B cell (primary cell): Measurements from ENCODE around the gene BLOC1S5. TPM values are rescaled to one million over a fixed set of nuclear protein-coding genes. Genes with fewer than 3 reads are reported as not detected.
"Not testable (repeated sequence)": the region's sequence is repeated elsewhere in the genome, so short reads cannot be mapped to it uniquely, and the experiment has no call there.

ENCODE experiments used
- ATAC-seq: fragments of 200-7000 bp; cut with Tn5 transposase; one replicate; pipeline ENCODE4 v1.10.0; 2021; ENCODE audit warnings: low read depth, mild to moderate bottlenecking, moderate number of reproducible peaks, moderate library complexity
- CTCF ChIA-PET: fragments of 350-600 bp; sonication (Branson Sonifier 250); formaldehyde crosslinking; loops from one replicate; lab custom pipeline; 2021; ENCODE audit warnings: antibody characterized with exemption, inconsistent platforms; lab: Charles Lee
- POLR2A ChIA-PET: fragments of 350-600 bp; sonication (Branson Sonifier 250); formaldehyde crosslinking; loops from one replicate; lab custom pipeline; 2021; ENCODE audit warnings: antibody characterized with exemption; lab: Charles Lee
- DNase-seq: peaks from one replicate; pipeline ENCODE4 v3.0.0; 2013
- H2AFZ ChIP-seq: 2 replicates; pipeline ENCODE4 v1.6.1; 2012; ENCODE audit warnings: mild to moderate bottlenecking, low read depth, low read length; ENCODE audit not compliant: insufficient read depth, poor library complexity, severe bottlenecking
- H3K27ac ChIP-seq, 2 donors: 1 replicate in 1 of 2; 2 replicates in 1 of 2; pipeline ENCODE4 v1.5.1; 2012 to 2013; ENCODE audit warnings: low read length in 2 of 2, mild to moderate bottlenecking in 2 of 2, moderate library complexity in 1 of 2
- H3K27me3 ChIP-seq, 4 experiments: fragments of 200-600 bp in 1 of 4; sonication (generic) in 1 of 4; replicated peaks in 1 of 4; 1 replicate in 2 of 4; 2 replicates in 2 of 4; pipeline versions ENCODE4 v1.6.1 to v1.7.0; 2013 to 2016; ENCODE audit warnings: low read length in 3 of 4, mild to moderate bottlenecking in 2 of 4, mixed read lengths in 1 of 4, moderate library complexity in 1 of 4; ENCODE audit not compliant: insufficient read depth in 4 of 4, control insufficient read depth in 3 of 4; ENCODE audit errors: control extremely low read depth in 1 of 4
- H3K36me3 ChIP-seq, 2 experiments: replicated peaks in 1 of 2; 1 replicate in 1 of 2; 2 replicates in 1 of 2; pipeline versions ENCODE4 v1.6.1 to v1.7.1; 2013; ENCODE audit warnings: low read length in 1 of 2; ENCODE audit not compliant: insufficient read depth in 2 of 2, control insufficient read depth in 1 of 2; ENCODE audit errors: control extremely low read depth in 1 of 2, extremely low read depth in 1 of 2
- H3K4me1 ChIP-seq, 2 donors: fragments of 200-600 bp in 1 of 2; sonication (generic) in 1 of 2; 1 replicate in 1 of 2; 2 replicates in 1 of 2; pipeline versions ENCODE4 v1.5.1 to v1.6.1; 2013 to 2017; ENCODE audit warnings: low read length in 2 of 2; ENCODE audit not compliant: control insufficient read depth in 2 of 2, insufficient read depth in 2 of 2
- H3K4me2 ChIP-seq: replicated peaks from 2 replicates; pipeline ENCODE3; 2012; ENCODE audit warnings: mild to moderate bottlenecking, low read depth, low read length; ENCODE audit not compliant: poor library complexity, severe bottlenecking
- H3K4me3 ChIP-seq, 5 experiments: fragments of 200-600 bp in 1 of 5; sonication (generic) in 1 of 5; 1 replicate in 3 of 5; 2 replicates in 2 of 5; pipeline versions ENCODE4 v1.5.1 to v1.7.0; 2011 to 2016; ENCODE audit warnings: low read length in 4 of 5, mild to moderate bottlenecking in 4 of 5, low read depth in 2 of 5, control low read depth in 1 of 5, moderate library complexity in 1 of 5; ENCODE audit not compliant: insufficient read depth in 1 of 5; ENCODE audit errors: control extremely low read depth in 1 of 5, extremely low read depth in 1 of 5
- H3K79me2 ChIP-seq: fragments of 200-600 bp; sonication (generic); one replicate; pipeline ENCODE4 v1.6.0; 2016; ENCODE audit warnings: low read length; ENCODE audit not compliant: control insufficient read depth, insufficient read depth
- H3K9ac ChIP-seq: fragments of 200-600 bp; sonication (generic); 2 replicates; pipeline ENCODE4 v1.6.1; 2017; ENCODE audit warnings: mild to moderate bottlenecking, low read length, moderate library complexity
- H3K9me3 ChIP-seq, 3 donors: one replicate each; pipeline versions ENCODE4 v1.6.1 to v1.7.1; 2013; ENCODE audit warnings: low read length in 2 of 3; ENCODE audit not compliant: control insufficient read depth in 2 of 3, insufficient read depth in 1 of 3; ENCODE audit errors: control extremely low read depth in 1 of 3
- H4K20me1 ChIP-seq: 2 replicates; pipeline ENCODE4 v1.6.0; 2012; ENCODE audit warnings: mild to moderate bottlenecking, low read length; ENCODE audit not compliant: insufficient read depth, control insufficient read depth, poor library complexity, severe bottlenecking
- H3K27ac Mint-ChIP-seq: one replicate; pipeline ENCODE4 v1.8.0; 2021; ENCODE audit warnings: mixed read lengths
- H3K27me3 Mint-ChIP-seq: one replicate; pipeline ENCODE4 v1.8.0; 2021; ENCODE audit warnings: mixed read lengths
- H3K4me1 Mint-ChIP-seq: one replicate; pipeline ENCODE4 v1.8.0; 2021; ENCODE audit warnings: mixed read lengths
- H3K4me3 Mint-ChIP-seq: one replicate; pipeline ENCODE4 v1.8.0; 2021; ENCODE audit warnings: mixed read lengths
- H3K9me3 Mint-ChIP-seq: one replicate; pipeline ENCODE4 v1.8.0; 2022; ENCODE audit warnings: mixed read lengths; ENCODE audit not compliant: insufficient read depth
- CTCF ChIP-seq: fragments of 200-600 bp; IDR thresholded peaks from one replicate; pipeline ENCODE4 v1.8.0; 2022; ENCODE audit warnings: antibody characterized with exemption, mild to moderate bottlenecking
- EZH2 ChIP-seq: IDR thresholded peaks from 2 replicates; pipeline ENCODE4 v1.6.1; 2012; ENCODE audit warnings: borderline replicate concordance, low read depth, mild to moderate bottlenecking, moderate library complexity, low read length; ENCODE audit not compliant: insufficient read depth, poor library complexity, severe bottlenecking
- WGBS: methylation state at CpG from one replicate; pipeline ENCODE4 v1.1.5; 2013; ENCODE audit warnings: missing lambda C conversion rate; ENCODE audit not compliant: insufficient coverage; 5-methylcytosine and 5-hydroxymethylcytosine counted together
- intact Hi-C: fragments of 100-400 bp; cut with micrococcal nuclease; formaldehyde crosslinking; loops from one replicate; pipeline ENCODE4 v1.10.0; 2022
- polyA plus RNA-seq: library from polyadenylated mRNA; depleted of rRNA; stranded (reverse); fragments of >200 nt; gene quantifications from 2 replicates; pipeline ENCODE4 v1.2.3, GENCODE V29; 2012
- total RNA-seq, 2 donors: library from RNA; stranded (reverse); fragments of 120-200 nt in 1 of 2; gene quantifications; 1 replicate in 1 of 2; 2 replicates in 1 of 2; pipeline versions ENCODE4 v1.2.3 to v1.2.4, GENCODE V29; 2013 to 2022

Gene BLOC1S5
- total and polyA plus RNA-seq, 2 donors (not counting 1 experiment from before 2014, with no cell fraction given), result 5.2 to 18.8 TPM

GRCh38 chr6:8043221-8043620 lies 21.0 kb downstream of the BLOC1S5 start:
- Histone ChIP-seq H3K9ac (no peak overlapping the region), H3K36me3 (peaks cover 7 to 26% of the 10 kb centered on the region in 2 experiments), H3K27me3 (no peaks in the 10 kb centered on the region), H3K4me3 (no peak overlapping the region), H2AFZ (no peak overlapping the region), H3K27ac (no peak overlapping the region), H4K20me1 (peaks cover 6% of the 10 kb centered on the region), H3K9me3 (peaks cover 0 to 11% (median 4%) of the 10 kb centered on the region in 3 donors), H3K4me1 (no peaks in the 10 kb centered on the region), H3K4me2 (no peak overlapping the region), H3K79me2 (peaks cover 8% of the 10 kb centered on the region)
- no peak for ATAC-seq
- WGBS, result 100% methylated on average over 1 of the region's 3 CpGs
- Mint-ChIP-seq H3K4me1 (peaks cover 3% of the 10 kb centered on the region), H3K27me3 (no peaks in the 10 kb centered on the region), H3K9me3 (peaks cover 12% of the 10 kb centered on the region), H3K4me3 (no peak overlapping the region), H3K27ac (no peak overlapping the region)
- intact Hi-C loops, result no loop called here
- no peak for TF ChIP-seq EZH2
- TF ChIP-seq CTCF, result no peak
- POLR2A ChIA-PET, result no interaction called here
- CTCF ChIA-PET, result no interaction called here
- DNase-seq, result no peak

- H3K27ac ChIP-seq, result no peak overlapping the region
- no peak overlapping the region for H3K4me2 ChIP-seq
- H3K9me3 ChIP-seq, result peaks cover 1 to 11% (median 4%) of the 10 kb centered on the region in 3 donors
- Mint-ChIP-seq H3K4me3 (no peak overlapping the region), H3K9me3 (peaks cover 12% of the 10 kb centered on the region), H3K27ac (no peak overlapping the region), H3K4me1 (peaks cover 10% of the 10 kb centered on the region), H3K27me3 (no peaks in the 10 kb centered on the region)
- no peaks in the 10 kb centered on the region for H3K27me3 ChIP-seq
- no peaks in the 10 kb centered on the region for H3K4me1 ChIP-seq
- peaks cover 7 to 26% of the 10 kb centered on the region in 2 experiments for H3K36me3 ChIP-seq
- no peak for TF ChIP-seq CTCF
- TF ChIP-seq EZH2, result no peak
- peaks cover 15% of the 10 kb centered on the region for H4K20me1 ChIP-seq
- CTCF ChIA-PET, result no interaction called here
- no peak for ATAC-seq
- POLR2A ChIA-PET, result no interaction called here
- no peak overlapping the region for H2AFZ ChIP-seq
- H3K4me3 ChIP-seq, result no peak overlapping the region
- peaks cover 13% of the 10 kb centered on the region for H3K79me2 ChIP-seq
- WGBS, result 100% methylated on average over 1 of the region's 9 CpGs
- intact Hi-C loops, result no loop called here
- H3K9ac ChIP-seq, result no peak overlapping the region
- DNase-seq, result no peak
Measured at GRCh38 chr6:8041913-8042583, 22.1 kb downstream of the BLOC1S5 start.

GRCh38 chr6:8034107-8034506 lies 30.1 kb downstream of the BLOC1S5 start:
- H3K4me1 Mint-ChIP-seq, result peaks cover 52% of the 10 kb centered on the region
- H3K4me3 Mint-ChIP-seq, intact Hi-C loops, H3K27me3 ChIP-seq, ATAC-seq, POLR2A ChIA-PET, H2AFZ ChIP-seq, H3K9ac ChIP-seq, H3K36me3 ChIP-seq, CTCF ChIA-PET, H3K9me3 Mint-ChIP-seq, H3K27me3 Mint-ChIP-seq, H3K27ac ChIP-seq, H3K4me3 ChIP-seq, DNase-seq, H3K27ac Mint-ChIP-seq, H3K4me1 ChIP-seq, H3K4me2 ChIP-seq, H3K9me3 ChIP-seq: not testable (repeated sequence)
- WGBS, result no CpG with 5 or more reads among the region's 3 CpGs
- peaks cover 33% of the 10 kb centered on the region for H4K20me1 ChIP-seq
- H3K79me2 ChIP-seq, result peaks cover 45% of the 10 kb centered on the region
